ENCODE measurements around the gene INHA. TPM values are rescaled to one million over a fixed set of nuclear protein-coding genes. Genes with fewer than 3 reads are reported as not detected.

The INHA gene
- total and polyA plus RNA-seq, 5 experiments from 2014 or later: not detected

DNA sequence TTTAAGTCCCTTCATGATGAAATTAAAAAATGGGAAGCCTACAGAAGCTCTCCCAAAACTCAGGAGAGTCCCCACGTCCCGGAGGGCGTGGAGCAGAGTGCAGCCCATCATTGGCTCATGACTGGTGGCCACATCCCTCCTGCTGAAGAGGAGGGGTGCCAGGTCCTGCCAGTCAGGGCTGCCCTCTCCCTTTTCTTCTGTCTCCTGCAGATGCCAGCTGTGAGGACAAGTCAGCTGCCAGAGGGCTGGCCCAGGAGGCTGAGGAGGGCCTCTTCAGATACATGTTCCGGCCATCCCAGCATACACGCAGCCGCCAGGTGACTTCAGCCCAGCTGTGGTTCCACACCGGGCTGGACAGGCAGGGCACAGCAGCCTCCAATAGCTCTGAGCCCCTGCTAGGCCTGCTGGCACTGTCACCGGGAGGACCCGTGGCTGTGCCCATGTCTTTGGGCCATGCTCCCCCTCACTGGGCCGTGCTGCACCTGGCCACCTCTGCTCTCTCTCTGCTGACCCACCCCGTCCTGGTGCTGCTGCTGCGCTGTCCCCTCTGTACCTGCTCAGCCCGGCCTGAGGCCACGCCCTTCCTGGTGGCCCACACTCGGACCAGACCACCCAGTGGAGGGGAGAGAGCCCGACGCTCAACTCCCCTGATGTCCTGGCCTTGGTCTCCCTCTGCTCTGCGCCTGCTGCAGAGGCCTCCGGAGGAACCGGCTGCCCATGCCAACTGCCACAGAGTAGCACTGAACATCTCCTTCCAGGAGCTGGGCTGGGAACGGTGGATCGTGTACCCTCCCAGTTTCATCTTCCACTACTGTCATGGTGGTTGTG, 2.6 kb downstream of the INHA start:
- Mint-ChIP-seq H3K4me1 (peaks cover 0 to 2% (median under 1%) of the 10 kb centered on the region in 4 donors), H3K27me3 (peaks cover 19 to 60% (median 31%) of the 10 kb centered on the region in 5 donors), H3K9me3 (no peaks in the 10 kb centered on the region), H3K4me3 (no peak overlapping the region), H3K27ac (no peak overlapping the region), H3K36me3 (no peaks in the 10 kb centered on the region)
- DNase-seq (no peak), ATAC-seq (no peak)
- POLR2A ChIA-PET: no interaction called here

DNA sequence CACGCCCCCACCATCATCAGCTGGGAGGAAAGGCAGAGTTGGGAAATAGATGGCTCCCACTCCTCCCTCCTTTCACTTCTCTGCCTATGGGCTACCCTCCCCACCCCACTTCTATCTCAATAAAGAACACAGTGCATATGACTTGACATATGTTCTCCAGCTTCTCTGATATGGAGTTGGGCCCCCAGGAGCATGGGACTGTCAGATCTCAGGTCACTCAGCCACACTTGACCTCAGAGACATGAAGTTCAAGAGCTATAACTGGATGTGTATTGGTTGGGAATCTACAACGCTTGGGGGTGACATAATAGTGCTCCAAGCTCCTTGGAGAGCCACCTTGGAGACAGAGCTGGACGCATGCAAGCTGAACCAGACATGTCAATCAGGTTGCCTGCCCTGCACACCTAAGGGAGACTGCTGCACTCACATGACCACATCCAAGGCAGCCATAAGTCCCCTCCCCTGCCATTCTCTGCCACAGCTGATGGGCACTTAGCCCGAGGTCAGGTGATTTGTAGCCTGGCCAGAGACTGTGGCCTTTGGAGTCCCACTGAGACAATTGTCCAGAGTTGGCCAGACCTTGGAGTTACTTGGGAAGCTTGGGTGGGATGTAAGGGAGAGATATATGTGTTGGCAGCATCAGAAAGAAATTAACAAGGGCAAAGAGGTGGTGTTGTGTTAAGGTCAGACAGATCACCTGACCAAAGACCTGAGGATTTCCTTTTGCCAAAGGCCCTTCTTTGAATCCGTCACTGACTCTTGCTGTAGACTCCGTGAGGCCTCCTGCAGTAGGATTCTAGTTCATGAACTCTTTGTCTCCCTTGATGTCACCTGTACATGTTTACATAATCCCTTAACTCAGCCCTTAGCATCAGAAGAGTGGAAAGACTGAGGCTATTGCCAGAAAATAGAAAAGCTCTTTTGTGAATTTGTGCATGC, 3.7 kb downstream of the INHA start:
- peaks cover 0 to 2% (median under 1%) of the 10 kb centered on the region in 4 donors for H3K4me1 Mint-ChIP-seq
- DNase-seq (no peak), ATAC-seq (no peak)
- no peaks in the 10 kb centered on the region for H3K9me3 Mint-ChIP-seq
- no peak overlapping the region for H3K4me3 Mint-ChIP-seq
- H3K36me3 Mint-ChIP-seq: no peaks in the 10 kb centered on the region
- POLR2A ChIA-PET: no interaction called here
- peaks cover 18 to 55% (median 30%) of the 10 kb centered on the region in 5 donors for H3K27me3 Mint-ChIP-seq
- no peak overlapping the region for H3K27ac Mint-ChIP-seq

DNA sequence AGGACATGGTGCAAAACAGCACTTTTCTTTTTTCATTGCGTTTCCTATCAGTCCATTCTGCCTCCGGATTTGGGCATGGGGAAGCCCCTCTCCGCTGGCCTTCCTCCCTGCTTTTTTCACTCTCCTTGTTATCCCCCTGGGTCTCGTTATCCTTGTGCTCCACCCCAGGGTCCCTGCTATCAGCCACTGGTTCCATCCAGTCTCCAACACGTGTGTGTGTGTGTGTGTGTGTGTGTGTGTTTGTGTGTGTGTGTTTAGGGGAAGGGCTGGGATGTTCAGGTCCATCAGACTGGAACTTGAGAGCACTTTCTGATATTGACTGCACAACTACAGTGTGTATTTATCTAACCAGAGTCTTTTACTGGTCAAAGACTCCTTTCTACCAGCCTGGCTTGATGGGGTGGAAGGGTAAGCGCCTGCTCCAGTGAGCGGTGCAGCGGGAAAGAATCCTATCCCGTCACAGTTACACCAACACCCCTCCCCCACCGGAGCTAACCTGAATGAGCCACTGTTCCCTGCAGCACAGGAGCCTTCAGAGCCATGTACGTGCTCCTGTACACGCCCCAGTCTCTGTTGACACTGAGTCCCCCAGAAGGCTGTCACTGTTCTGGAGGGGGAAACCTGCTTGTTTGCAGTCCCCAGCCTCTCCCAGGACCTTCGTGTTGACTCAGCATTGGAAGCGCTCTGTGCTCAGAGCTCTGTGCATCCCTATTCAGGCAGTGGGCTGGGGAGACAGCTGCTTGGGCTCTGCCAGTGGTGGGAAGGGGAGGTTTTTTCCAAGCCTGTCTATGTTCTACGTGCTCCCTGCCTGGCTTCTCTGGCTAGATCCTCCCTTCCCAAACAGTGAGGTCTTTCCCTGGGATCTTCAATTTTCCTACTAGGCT, 4.6 kb downstream of the INHA start:
- POLR2A ChIA-PET: no interaction called here
- no peaks in the 10 kb centered on the region for H3K9me3 Mint-ChIP-seq
- peaks cover 17 to 50% (median 28%) of the 10 kb centered on the region in 5 donors for H3K27me3 Mint-ChIP-seq
- H3K4me3 Mint-ChIP-seq: no peak overlapping the region
- no peak overlapping the region for H3K27ac Mint-ChIP-seq
- DNase-seq: no peak
- no peak for ATAC-seq
- peaks cover 0 to 1% (median under 1%) of the 10 kb centered on the region in 4 donors for H3K4me1 Mint-ChIP-seq
- no peaks in the 10 kb centered on the region for H3K36me3 Mint-ChIP-seq

DNA sequence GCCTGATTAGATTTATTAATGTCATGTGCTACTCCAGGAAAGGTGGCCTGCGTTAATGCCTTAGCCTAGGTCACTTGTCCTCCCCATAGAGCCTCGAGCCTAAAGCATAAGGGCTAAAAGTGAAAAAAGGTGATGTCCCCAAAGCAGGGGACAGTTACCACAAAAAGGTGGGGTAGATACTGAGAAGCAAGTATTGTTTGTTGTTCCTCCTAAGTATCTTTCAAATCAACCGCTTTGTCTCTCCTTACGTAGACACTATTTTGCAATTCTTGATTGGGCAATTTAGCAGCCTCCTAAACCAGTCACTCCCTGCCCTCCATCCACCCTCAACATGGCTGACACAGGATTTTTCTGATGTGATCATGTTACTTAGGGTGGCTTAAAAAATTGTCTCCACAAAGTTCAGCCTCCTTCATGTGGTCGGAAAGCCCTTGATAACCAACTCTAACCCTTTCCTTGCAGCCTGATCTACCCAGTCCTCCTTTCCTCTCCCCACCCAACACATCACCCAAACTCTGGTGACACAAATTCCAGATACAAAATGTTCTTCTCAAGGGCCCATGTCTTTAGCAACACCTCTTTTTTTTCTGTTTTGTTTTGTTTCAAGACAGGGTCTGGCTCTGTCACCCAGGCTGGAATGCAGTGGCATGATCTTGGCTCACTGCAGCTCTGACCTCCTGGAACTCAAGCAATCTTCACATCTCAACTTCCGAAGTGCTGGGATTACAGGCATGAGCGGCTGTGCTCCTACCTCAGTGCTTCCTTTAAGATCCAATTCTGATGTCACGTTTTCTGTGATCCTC, 6.9 kb downstream of the INHA start:
- POLR2A ChIA-PET: interaction anchor here (0.5 kb wide), 1 partner anchor 12 kb away, joined by 4 read pairs; no protein-coding TSS in a partner anchor
- Mint-ChIP-seq H3K27ac (no peak overlapping the region), H3K27me3 (peaks cover 10 to 31% (median 17%) of the 10 kb centered on the region in 5 donors), H3K9me3 (no peaks in the 10 kb centered on the region), H3K36me3 (no peaks in the 10 kb centered on the region), H3K4me3 (no peak overlapping the region), H3K4me1 (no peaks in the 10 kb centered on the region)
- no peak for DNase-seq
- no peak for ATAC-seq

GRCh38 chr2:219581346-219581745, 9.2 kb downstream of the INHA start:
- H3K27me3 Mint-ChIP-seq: peaks cover 8 to 21% (median 15%) of the 10 kb centered on the region in 5 donors

GRCh38 chr2:219591091-219591490, 19.0 kb downstream of the INHA start:
- ATAC-seq (no peak), DNase-seq (no peak)
- Mint-ChIP-seq H3K4me1 (peaks cover 0 to 2% (median 0%) of the 10 kb centered on the region in 4 donors), H3K27me3 (peaks cover under 1 to 18% (median 15%) of the 10 kb centered on the region in 5 donors), H3K27ac (no peak overlapping the region), H3K36me3 (no peaks in the 10 kb centered on the region), H3K9me3 (peaks cover 0 to 2% (median 0%) of the 10 kb centered on the region in 9 donors), H3K4me3 (no peak overlapping the region)
- POLR2A ChIA-PET: interaction anchor here (0.7 kb wide), 1 partner anchor 12 kb away, joined by 4 read pairs; no protein-coding TSS in a partner anchor

More at GRCh38 chr2:219581346-219581745, 9.2 kb downstream of the INHA start:
- DNase-seq (no peak), ATAC-seq (no peak)
- Mint-ChIP-seq H3K36me3 (no peaks in the 10 kb centered on the region), H3K9me3 (peaks cover 0 to 2% (median 0%) of the 10 kb centered on the region in 9 donors), H3K4me1 (no peaks in the 10 kb centered on the region), H3K27ac (no peak overlapping the region), H3K4me3 (no peak overlapping the region)
- POLR2A ChIA-PET: no interaction called here

DNA sequence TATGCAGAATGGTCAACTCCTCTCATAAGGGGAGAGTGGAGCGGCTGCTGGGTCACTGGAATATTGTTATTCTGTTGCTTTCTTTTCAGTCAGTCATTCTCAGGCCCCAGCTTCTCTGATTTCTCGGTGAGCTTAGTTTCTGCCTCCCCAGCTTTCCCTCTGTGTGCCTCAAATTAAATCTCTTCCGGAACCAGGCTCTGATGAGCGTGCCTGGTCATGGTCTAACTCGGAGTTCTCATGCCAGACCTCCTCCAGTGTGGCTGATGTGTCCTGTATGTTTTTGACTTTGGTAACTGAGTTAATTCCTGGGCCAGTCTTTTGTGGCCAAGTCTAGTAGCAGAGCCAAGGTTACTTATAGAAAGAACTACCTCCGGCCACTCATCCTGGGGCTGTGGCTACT, 20.6 kb downstream of the INHA start:
- ATAC-seq: no peak
- POLR2A ChIA-PET: no interaction called here
- H3K9me3 Mint-ChIP-seq: peaks cover 0 to 2% (median 0%) of the 10 kb centered on the region in 9 donors
- H3K27ac Mint-ChIP-seq: peak overlapping the region in 1 of 10 donors; percentile 54
- no peaks in the 10 kb centered on the region for H3K36me3 Mint-ChIP-seq
- DNase-seq: no peak
- H3K27me3 Mint-ChIP-seq: peaks cover 0 to 14% (median 14%) of the 10 kb centered on the region in 5 donors
- no peak overlapping the region for H3K4me3 Mint-ChIP-seq
- peaks cover 2 to 8% (median 4%) of the 10 kb centered on the region in 4 donors for H3K4me1 Mint-ChIP-seq

- Mint-ChIP-seq H3K9me3 (peaks cover 0 to 2% (median 0%) of the 10 kb centered on the region in 9 donors), H3K27ac (no peak overlapping the region), H3K27me3 (peaks cover 0 to 14% (median 14%) of the 10 kb centered on the region in 5 donors), H3K4me3 (no peak overlapping the region), H3K4me1 (peaks cover 4 to 12% (median 7%) of the 10 kb centered on the region in 4 donors), H3K36me3 (no peaks in the 10 kb centered on the region)
- POLR2A ChIA-PET: no interaction called here
- ATAC-seq (no peak), DNase-seq (no peak)
Observed at GRCh38 chr2:219593154-219593553, 21.0 kb downstream of the INHA start.

DNA sequence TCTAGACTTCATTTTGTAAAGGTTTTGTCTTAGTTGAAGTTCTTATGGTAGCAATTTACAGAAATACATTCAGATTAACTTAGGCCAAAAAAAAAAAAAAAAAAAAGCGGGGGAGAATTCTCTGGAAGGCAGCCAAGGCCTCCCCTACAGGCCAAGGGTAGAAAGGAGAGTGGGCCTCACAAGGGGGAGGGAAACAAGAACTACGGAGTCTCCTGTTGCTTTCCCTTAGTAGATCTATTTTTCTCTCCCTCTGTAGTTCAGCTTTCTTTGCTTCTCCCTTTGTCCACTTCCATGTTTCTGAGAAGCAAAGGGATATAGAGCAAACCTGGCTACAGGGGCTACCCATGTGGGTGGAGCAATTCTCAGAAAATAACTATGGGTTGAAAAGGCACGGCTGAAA, 23.1 kb downstream of the INHA start:
- peaks cover 5 to 23% (median 21%) of the 10 kb centered on the region in 4 donors for H3K4me1 Mint-ChIP-seq
- no peaks in the 10 kb centered on the region for H3K36me3 Mint-ChIP-seq
- H3K27me3 Mint-ChIP-seq: peaks cover 0 to 14% (median 12%) of the 10 kb centered on the region in 5 donors
- DNase-seq (no peak), ATAC-seq (no peak)
- peak overlapping the region in 4 of 10 donors; percentile 2 to 41 (median 26) for H3K4me3 Mint-ChIP-seq
- POLR2A ChIA-PET: no interaction called here
- peak overlapping the region in 1 of 10 donors; percentile 31 for H3K27ac Mint-ChIP-seq
- no peaks in the 10 kb centered on the region for H3K9me3 Mint-ChIP-seq

- Mint-ChIP-seq H3K9me3 (no peaks in the 10 kb centered on the region), H3K4me3 (peak overlapping the region; percentile 93 to 99 (median 96)), H3K4me1 (peaks cover 7 to 23% (median 22%) of the 10 kb centered on the region in 4 donors), H3K27me3 (peaks cover 0 to 13% (median 12%) of the 10 kb centered on the region in 5 donors), H3K27ac (peak overlapping the region; percentile 90 to 99 (median 96)), H3K36me3 (peaks cover 0 to 15% (median 8%) of the 10 kb centered on the region in 3 donors)
- POLR2A ChIA-PET: interaction anchor here (1.2 kb wide), 1 partner anchor 39 kb away, joined by 3 read pairs; no protein-coding TSS in a partner anchor
- ATAC-seq (peak; percentile 5 to 12), DNase-seq (no peak)
Observed at GRCh38 chr2:219596954-219597551, 24.9 kb downstream of the INHA start.

All from naive thymus-derived CD8-positive, alpha-beta T cell (primary cell).